ENCODE data around the gene EPB41. TPM values are rescaled to one million over a fixed set of nuclear protein-coding genes. Genes with fewer than 3 reads are reported as not detected.

Gene EPB41
- total RNA-seq, 4 donors from 2014 or later, result 28.5 to 43.9 (median 41.8) TPM

DNA sequence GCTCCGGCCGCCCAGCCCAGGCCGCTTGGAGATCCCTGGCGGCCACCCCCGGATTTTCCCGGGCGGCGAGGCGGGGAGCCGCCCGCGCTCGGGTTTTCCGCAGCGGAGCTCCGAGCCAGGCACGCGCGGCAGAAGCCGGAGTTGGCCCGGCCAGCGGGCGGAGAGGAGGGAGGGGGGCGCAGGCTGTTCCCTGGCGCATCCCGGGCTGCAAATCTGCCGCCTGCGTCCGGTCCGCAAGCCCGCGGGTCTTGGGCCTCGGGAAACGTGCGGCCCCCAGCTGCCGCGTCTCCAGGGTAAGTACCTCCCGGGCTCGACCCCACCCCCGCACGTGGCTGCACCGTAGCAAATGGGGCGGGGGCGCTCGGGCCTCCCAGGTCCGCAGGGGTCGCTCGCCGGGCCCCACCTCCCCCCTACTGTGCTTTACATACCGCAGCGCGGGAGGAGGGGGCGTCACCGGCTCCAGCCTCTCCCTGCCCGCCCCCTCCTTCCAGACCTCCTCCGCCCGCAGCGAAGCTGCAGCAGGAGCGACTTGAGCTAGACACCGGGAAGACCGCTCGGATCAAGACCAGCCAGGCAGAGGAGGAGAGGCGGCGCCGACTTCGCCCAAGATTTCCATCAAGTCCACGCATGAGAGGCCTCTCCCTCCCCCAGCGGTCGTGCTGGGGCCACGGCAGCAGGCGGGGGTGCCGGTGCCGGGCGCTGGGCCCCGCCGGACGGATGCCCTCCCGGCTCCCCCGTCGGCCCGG lies 207.7 kb downstream of the EPB41 start:
- intact Hi-C loops (cut with DNase I), result loop anchor here (10.0 kb wide), 1 partner anchor 63 kb away; the partner anchor contains the start of gene SRSF4
- H3K9me3 ChIP-seq, result no peaks in the 10 kb centered on the region
- H3K4me3 ChIP-seq, result peak overlapping the region; percentile 28 to 82 (median 66)
- H3K27ac ChIP-seq, result peak overlapping the region; percentile 79 to 97 (median 90)
- no peak for TF ChIP-seq POLR2A (IDR thresholded peaks at IDR 0.05)
- TF ChIP-seq, protein P1, sequence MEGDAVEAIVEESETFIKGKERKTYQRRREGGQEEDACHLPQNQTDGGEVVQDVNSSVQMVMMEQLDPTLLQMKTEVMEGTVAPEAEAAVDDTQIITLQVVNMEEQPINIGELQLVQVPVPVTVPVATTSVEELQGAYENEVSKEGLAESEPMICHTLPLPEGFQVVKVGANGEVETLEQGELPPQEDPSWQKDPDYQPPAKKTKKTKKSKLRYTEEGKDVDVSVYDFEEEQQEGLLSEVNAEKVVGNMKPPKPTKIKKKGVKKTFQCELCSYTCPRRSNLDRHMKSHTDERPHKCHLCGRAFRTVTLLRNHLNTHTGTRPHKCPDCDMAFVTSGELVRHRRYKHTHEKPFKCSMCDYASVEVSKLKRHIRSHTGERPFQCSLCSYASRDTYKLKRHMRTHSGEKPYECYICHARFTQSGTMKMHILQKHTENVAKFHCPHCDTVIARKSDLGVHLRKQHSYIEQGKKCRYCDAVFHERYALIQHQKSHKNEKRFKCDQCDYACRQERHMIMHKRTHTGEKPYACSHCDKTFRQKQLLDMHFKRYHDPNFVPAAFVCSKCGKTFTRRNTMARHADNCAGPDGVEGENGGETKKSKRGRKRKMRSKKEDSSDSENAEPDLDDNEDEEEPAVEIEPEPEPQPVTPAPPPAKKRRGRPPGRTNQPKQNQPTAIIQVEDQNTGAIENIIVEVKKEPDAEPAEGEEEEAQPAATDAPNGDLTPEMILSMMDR (IDR thresholded peaks at IDR 0.05), result no peak
- no peak for DNase-seq
- 3% methylated on average over 10 of the region's 81 CpGs; no CpG with 5 or more reads in 1 of the 2 donors for WGBS, 2 donors
- H3K27me3 ChIP-seq, result peaks cover 0 to 49% (median 0%) of the 10 kb centered on the region in 4 donors
- H3K36me3 ChIP-seq, result peaks cover 0 to 25% (median 0%) of the 10 kb centered on the region in 3 donors
- peaks cover 28 to 57% (median 38%) of the 10 kb centered on the region in 3 donors for H3K4me1 ChIP-seq

DNA sequence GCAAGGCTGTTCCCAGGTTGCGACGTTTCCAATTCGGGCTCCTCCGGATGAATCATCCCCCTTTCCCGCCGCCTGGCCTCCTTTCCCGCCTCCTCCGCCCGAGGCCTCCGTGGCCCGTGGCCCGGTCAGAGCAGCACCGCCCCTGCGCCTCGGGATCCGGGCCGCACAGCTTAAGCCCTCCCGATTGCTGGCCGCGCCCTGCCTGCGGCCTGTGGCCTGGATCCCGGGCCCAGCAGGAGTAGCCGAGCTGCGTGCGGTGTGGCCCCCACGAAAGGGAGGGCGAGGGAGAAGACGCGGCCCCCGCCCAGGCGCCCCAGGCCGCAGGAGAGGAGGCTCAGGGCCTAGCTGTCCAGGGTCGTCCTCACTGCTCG lies 208.3 kb downstream of the EPB41 start:
- peak overlapping the region; percentile 79 to 97 (median 90) for H3K27ac ChIP-seq
- H3K9me3 ChIP-seq, result no peaks in the 10 kb centered on the region
- TF ChIP-seq, protein P1 (IDR thresholded peaks at IDR 0.05), result no peak
- peak in 1 of 4 donors; percentile 57 for TF ChIP-seq POLR2A (IDR thresholded peaks at IDR 0.05)
- H3K4me1 ChIP-seq, result peaks cover 28 to 57% (median 38%) of the 10 kb centered on the region in 3 donors
- H3K36me3 ChIP-seq, result peaks cover 0 to 19% (median 0%) of the 10 kb centered on the region in 3 donors
- no peak for DNase-seq
- intact Hi-C loops (cut with DNase I), result loop anchor here (10.0 kb wide), 1 partner anchor 62 kb away; the partner anchor contains the start of gene SRSF4
- peaks cover 0 to 49% (median 0%) of the 10 kb centered on the region in 4 donors for H3K27me3 ChIP-seq
- WGBS, 2 donors, result no CpG with 5 or more reads among the region's 34 CpGs
- peak overlapping the region; percentile 28 to 82 (median 66) for H3K4me3 ChIP-seq

DNA sequence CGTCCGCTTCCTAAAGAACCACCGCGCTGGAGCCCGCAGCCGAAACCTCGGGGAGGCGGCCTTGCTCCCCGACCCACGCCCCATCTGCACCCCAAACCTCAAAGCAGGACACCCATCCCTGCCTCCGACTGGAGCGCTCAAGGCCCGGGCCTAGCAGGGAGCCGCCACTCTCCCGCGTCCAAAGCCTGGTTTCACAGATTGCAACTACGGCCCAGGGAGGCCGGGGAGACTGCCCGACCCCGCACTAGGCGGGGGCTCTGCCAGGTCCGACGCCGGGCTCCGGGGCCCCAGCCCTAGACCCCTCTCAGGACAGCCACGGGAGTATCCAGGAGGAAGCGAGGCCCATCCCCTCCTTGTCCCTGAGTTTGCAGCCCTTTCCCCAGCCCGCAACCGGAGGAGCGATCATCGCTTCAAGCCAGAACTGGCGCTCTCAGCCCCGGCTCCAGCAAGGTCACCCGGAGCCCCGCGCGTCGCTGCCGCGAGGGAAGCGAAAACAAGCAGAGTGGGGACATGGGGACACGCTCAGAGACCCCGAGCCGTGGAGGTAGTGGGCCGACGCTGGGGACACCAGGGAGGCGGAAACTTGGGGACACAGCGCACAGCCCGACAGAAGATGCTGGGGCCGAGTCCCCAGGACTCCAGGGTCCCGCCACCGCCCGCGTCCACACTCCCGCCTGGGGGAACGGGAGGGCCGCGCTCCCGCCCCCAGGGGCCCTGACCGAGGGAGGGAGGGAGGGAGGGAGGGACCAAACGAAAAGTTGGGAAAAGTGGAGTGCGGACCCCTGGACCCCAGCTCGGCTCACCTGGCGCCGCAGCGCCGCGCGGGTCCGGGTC lies 208.9 kb downstream of the EPB41 start:
- WGBS, 2 donors, result 0% methylated on average over 2 of the region's 70 CpGs; no CpG with 5 or more reads in 1 of the 2 donors
- Histone ChIP-seq H3K27ac (peak overlapping the region; percentile 79 to 97 (median 90)), H3K4me1 (peaks cover 28 to 57% (median 38%) of the 10 kb centered on the region in 3 donors), H3K9me3 (no peaks in the 10 kb centered on the region), H3K27me3 (peaks cover 0 to 49% (median 0%) of the 10 kb centered on the region in 4 donors), H3K36me3 (peaks cover 0 to 13% (median 0%) of the 10 kb centered on the region in 3 donors), H3K4me3 (peak overlapping the region; percentile 28 to 82 (median 66))
- TF ChIP-seq, protein P1 (IDR thresholded peaks at IDR 0.05), result no peak
- no peak for TF ChIP-seq POLR2A (IDR thresholded peaks at IDR 0.05)
- intact Hi-C loops (cut with DNase I), result loop anchor here (10.0 kb wide), 1 partner anchor 62 kb away; the partner anchor contains the start of gene SRSF4
- DNase-seq, result no peak

DNA sequence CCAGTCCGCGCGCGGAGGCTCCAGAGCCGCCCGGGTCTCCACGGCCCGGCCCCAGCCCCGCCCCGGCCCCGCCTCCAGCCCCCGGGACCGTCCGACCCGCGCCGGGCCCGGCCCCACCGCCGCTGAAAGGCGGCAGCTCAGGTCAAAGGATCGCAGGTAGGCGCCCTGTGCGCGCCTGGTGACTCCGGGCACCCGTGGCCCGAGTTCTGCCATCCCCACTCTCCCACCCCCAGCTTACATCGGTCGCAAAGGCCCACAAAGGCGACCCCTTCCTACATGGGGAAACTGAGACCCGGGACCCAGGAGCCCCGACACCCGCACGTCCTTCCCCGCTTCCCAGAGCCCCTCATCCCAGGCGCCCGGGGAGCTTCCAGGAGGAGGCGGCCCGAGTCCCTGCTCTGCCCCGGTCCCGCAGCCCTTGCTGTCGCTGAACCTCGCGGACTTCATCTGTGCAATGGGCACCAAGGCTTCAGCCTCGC lies 209.6 kb downstream of the EPB41 start, which contains the start of gene TMEM200B:
TMEM200B (minus strand) TSS at position 17 of the 479 bp plus-strand sequence. CDS start 2,075 bp downstream, outside the sequence.
- H3K27ac ChIP-seq, result peak within 1 kb of the TSS; percentile 79 to 97 (median 90)
- peaks cover 0 to 49% (median 0%) of the 10 kb centered on the region in 4 donors for H3K27me3 ChIP-seq
- intact Hi-C loops (cut with DNase I), result loop anchor here (10.0 kb wide), 1 partner anchor 61 kb away; the partner anchor contains the start of gene SRSF4
- peaks cover 0 to 7% (median 0%) of the 10 kb centered on the region in 3 donors for H3K36me3 ChIP-seq
- WGBS, 2 donors, result no CpG with 5 or more reads among the region's 46 CpGs
- peak within 1 kb of the TSS; percentile 28 to 82 (median 66) for H3K4me3 ChIP-seq
- peaks cover 28 to 57% (median 38%) of the 10 kb centered on the region in 3 donors for H3K4me1 ChIP-seq
- H3K9me3 ChIP-seq, result no peaks in the 10 kb centered on the region
- no peak for DNase-seq
- TF ChIP-seq, protein P1 (IDR thresholded peaks at IDR 0.05), result no peak
- no peak for TF ChIP-seq POLR2A (IDR thresholded peaks at IDR 0.05)

All from esophagus squamous epithelium (tissue), 5 donors.